GM19455 (cell line): ENCODE results near the gene RSRP1.

ENCODE experiments used
- ATAC-seq: cut with Tn5 transposase; IDR thresholded peaks from one replicate; pipeline ENCODE4 v1.9.1; 2021; ENCODE audit not compliant: unreplicated experiment

RSRP1 gene

GRCh38 chr1:25194572-25195020 is 52.7 kb downstream of the RSRP1 start:
- no peak for ATAC-seq

DNA sequence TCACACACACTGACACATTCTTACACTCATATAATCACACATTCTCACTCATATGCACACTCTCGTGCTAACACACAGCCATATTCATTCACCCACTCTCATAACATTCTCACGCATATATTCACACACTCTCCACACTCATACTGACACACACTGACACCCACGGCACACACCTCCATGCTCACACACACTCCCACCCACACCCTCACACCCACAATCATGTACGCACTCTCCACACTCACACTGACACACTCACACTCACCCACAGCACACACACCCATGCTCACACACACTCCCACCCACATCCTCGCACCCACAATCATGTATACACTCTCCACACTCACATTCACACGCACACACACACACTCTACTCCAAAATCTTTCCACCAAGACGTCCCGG is 53.2 kb downstream of the RSRP1 start:
- ATAC-seq: no peak

DNA sequence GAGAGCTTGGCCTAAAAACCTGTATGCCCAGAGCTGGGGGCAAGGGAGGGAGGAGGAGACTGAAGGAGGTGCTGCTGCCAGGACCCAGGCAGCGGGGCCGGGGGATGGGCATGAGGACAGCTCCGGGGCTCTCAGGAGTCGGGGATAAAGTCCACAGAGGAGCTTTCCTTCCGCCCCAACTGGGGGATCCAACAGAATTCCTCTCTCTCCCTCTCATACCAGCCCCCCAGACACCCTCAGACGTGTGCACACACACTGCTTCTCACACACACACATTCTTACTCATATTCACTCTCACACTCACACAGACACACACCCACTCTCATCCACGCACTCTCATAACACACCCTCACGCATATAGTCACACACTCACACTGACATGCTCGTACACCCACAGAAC is 54.0 kb downstream of the RSRP1 start:
- no peak for ATAC-seq
